Gastroesophageal sphincter (tissue), 4 donors: ENCODE results near the gene RAB11FIP3. TPM values are rescaled to one million over a fixed set of nuclear protein-coding genes. Genes with fewer than 3 reads are reported as not detected.

Experiments used
- ATAC-seq: fragments of 150-250 bp; one replicate; pipeline ENCODE4 v1.9.1; 2016; ENCODE audit warnings: mild to moderate bottlenecking, moderate library complexity
- H3K27ac ChIP-seq, 4 donors: fragments of 200-600 bp; sonication (generic) in 3 of 4; 1 replicate in 3 of 4; 2 replicates in 1 of 4; pipeline ENCODE4 v1.5.1; 2016 to 2019
- H3K27me3 ChIP-seq: fragments of 200-600 bp; sonication (generic); one replicate; pipeline ENCODE4 v1.5.1; 2019
- H3K36me3 ChIP-seq, 2 donors: fragments of 200-600 bp; sonication (generic); one replicate each; pipeline ENCODE4 v1.5.1; 2019; ENCODE audit warnings: control low read depth in 1 of 2
- H3K4me1 ChIP-seq, 3 donors: fragments of 200-600 bp; sonication (generic); 1 replicate in 2 of 3; 2 replicates in 1 of 3; pipeline ENCODE4 v1.5.1; 2016 to 2019; ENCODE audit warnings: control low read depth in 2 of 3
- H3K4me3 ChIP-seq, 2 donors: fragments of 200-600 bp; sonication (generic); one replicate each; pipeline ENCODE4 v1.5.1; 2019; ENCODE audit warnings: mild to moderate bottlenecking in 1 of 2, moderate library complexity in 1 of 2
- H3K9me3 ChIP-seq, 3 donors: fragments of 200-600 bp; sonication (generic); one replicate each; pipeline ENCODE4 v1.5.1; 2017 to 2019; ENCODE audit warnings: control low read depth in 2 of 3
- EP300 ChIP-seq: sonication (generic); formaldehyde crosslinking; IDR thresholded peaks from one replicate; pipeline ENCODE4 v1.6.1; 2017; ENCODE audit warnings: antibody characterized with exemption, mild to moderate bottlenecking
- POLR2A ChIP-seq, 2 donors: fragments of 450-650 bp; IDR thresholded peaks; one replicate each; pipeline ENCODE4 v1.6.1; 2017; ENCODE audit warnings: antibody characterized with exemption in 2 of 2, mild to moderate bottlenecking in 2 of 2, moderate library complexity in 1 of 2
- POLR2AphosphoS5 ChIP-seq: sonication (generic); formaldehyde crosslinking; IDR thresholded peaks from one replicate; pipeline ENCODE4 v1.6.1; 2017; ENCODE audit warnings: antibody characterized with exemption
- WGBS, 2 donors: methylation state at CpG; one replicate each; pipeline ENCODE4 v1.1.5; 2018; ENCODE audit warnings: low coverage in 1 of 2; 5-methylcytosine and 5-hydroxymethylcytosine counted together
- total RNA-seq, 4 donors: library from RNA; depleted of rRNA; stranded (reverse); fragments of >200 nt; gene quantifications; one replicate each; pipeline ENCODE4 v1.1.0, GENCODE V29; 2016
- TF ChIP-seq, protein P1 (sequence below), 4 experiments: fragments of 200-600 bp in 2 of 4; fragments of 450-650 bp in 2 of 4; sonication (generic) in 1 of 4; IDR thresholded peaks; one replicate each; pipeline ENCODE4 v1.5.1; 2017 to 2019; ENCODE audit warnings: antibody characterized with exemption in 4 of 4, mild to moderate bottlenecking in 2 of 4, moderate library complexity in 2 of 4

The RAB11FIP3 gene
- total RNA-seq, 4 donors from 2014 or later, result 47.4 to 88.9 (median 58.6) TPM

DNA sequence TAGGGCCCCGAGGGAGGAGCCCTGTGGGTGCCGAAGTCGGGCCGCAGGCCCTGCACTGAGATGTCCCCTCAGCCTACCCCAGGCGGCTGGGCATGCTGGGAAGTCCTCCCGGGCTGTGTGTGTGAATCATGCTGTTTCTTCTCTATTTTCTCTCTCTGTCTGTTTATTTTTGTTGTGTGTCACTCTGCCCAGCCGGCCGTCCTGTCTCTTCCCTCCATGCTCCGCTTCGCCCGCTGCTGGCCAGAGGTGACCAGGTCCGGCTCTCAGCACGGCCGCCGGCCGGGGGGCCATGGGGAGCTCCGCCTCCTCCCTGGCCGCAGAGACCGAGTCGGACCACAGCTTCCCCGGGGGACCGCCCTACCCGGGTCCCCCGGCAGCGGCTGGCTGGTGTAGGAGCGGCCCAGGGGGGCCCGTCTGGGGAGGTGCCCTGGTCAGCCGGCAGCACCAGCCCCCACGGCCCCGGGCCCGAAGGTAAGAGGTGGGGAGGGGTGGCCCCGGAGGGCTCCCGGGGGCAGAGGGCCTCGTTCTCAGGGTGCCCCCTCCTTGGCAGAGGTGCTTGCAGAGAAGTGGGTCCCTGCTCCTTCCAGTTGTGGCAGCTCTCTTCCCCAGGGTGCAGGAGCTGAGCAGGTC is 114.6 kb downstream of the RAB11FIP3 start:
- H3K36me3 ChIP-seq, result peaks cover 0 to 81% of the 10 kb centered on the region in 2 donors
- H3K27ac ChIP-seq, result no peak overlapping the region
- no peaks in the 10 kb centered on the region for H3K9me3 ChIP-seq
- H3K4me3 ChIP-seq, result no peak overlapping the region
- H3K4me1 ChIP-seq, result peaks cover 0 to 8% (median 0%) of the 10 kb centered on the region in 3 donors
- H3K27me3 ChIP-seq, result no peaks in the 10 kb centered on the region
- no CpG with 5 or more reads among the region's 34 CpGs for WGBS, 2 donors
- no peak for ATAC-seq
- no peak for TF ChIP-seq POLR2A (IDR thresholded peaks at IDR 0.05)
- TF ChIP-seq POLR2AphosphoS5, result no peak
- TF ChIP-seq, protein P1, sequence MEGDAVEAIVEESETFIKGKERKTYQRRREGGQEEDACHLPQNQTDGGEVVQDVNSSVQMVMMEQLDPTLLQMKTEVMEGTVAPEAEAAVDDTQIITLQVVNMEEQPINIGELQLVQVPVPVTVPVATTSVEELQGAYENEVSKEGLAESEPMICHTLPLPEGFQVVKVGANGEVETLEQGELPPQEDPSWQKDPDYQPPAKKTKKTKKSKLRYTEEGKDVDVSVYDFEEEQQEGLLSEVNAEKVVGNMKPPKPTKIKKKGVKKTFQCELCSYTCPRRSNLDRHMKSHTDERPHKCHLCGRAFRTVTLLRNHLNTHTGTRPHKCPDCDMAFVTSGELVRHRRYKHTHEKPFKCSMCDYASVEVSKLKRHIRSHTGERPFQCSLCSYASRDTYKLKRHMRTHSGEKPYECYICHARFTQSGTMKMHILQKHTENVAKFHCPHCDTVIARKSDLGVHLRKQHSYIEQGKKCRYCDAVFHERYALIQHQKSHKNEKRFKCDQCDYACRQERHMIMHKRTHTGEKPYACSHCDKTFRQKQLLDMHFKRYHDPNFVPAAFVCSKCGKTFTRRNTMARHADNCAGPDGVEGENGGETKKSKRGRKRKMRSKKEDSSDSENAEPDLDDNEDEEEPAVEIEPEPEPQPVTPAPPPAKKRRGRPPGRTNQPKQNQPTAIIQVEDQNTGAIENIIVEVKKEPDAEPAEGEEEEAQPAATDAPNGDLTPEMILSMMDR (IDR thresholded peaks at IDR 0.05), result no peak
- TF ChIP-seq EP300, result no peak

GRCh38 chr16:540645-541340 is 115.3 kb downstream of the RAB11FIP3 start:
- ATAC-seq, result no peak
- no peak overlapping the region for H3K4me3 ChIP-seq
- H3K4me1 ChIP-seq, result peaks cover 0 to 2% (median 0%) of the 10 kb centered on the region in 3 donors
- TF ChIP-seq POLR2A (IDR thresholded peaks at IDR 0.05), result no peak
- TF ChIP-seq, protein P1 (IDR thresholded peaks at IDR 0.05), result no peak
- no peak for TF ChIP-seq POLR2AphosphoS5
- TF ChIP-seq EP300, result no peak
- no CpG with 5 or more reads among the region's 29 CpGs for WGBS, 2 donors
- H3K27ac ChIP-seq, result no peak overlapping the region
- H3K27me3 ChIP-seq, result no peaks in the 10 kb centered on the region
- no peaks in the 10 kb centered on the region for H3K9me3 ChIP-seq
- H3K36me3 ChIP-seq, result peaks cover 0 to 73% of the 10 kb centered on the region in 2 donors

- Histone ChIP-seq H3K9me3 (no peaks in the 10 kb centered on the region), H3K27ac (no peak overlapping the region), H3K36me3 (peaks cover 0 to 64% of the 10 kb centered on the region in 2 donors), H3K27me3 (no peaks in the 10 kb centered on the region), H3K4me3 (no peak overlapping the region), H3K4me1 (peaks cover 0 to 7% (median 0%) of the 10 kb centered on the region in 3 donors)
- TF ChIP-seq, protein P1 (IDR thresholded peaks at IDR 0.05), result no peak
- no peak for TF ChIP-seq POLR2A (IDR thresholded peaks at IDR 0.05)
- no peak for TF ChIP-seq EP300
- TF ChIP-seq POLR2AphosphoS5, result no peak
- whole genome bisulfite sequencing, 2 donors, result no CpG with 5 or more reads among the region's 51 CpGs
- ATAC-seq, result no peak
Observed at GRCh38 chr16:543301-544164, 118.1 kb downstream of the RAB11FIP3 start.

GRCh38 chr16:544517-544916 is 119.1 kb downstream of the RAB11FIP3 start:
- H3K9me3 ChIP-seq, result no peaks in the 10 kb centered on the region
- peaks cover 0 to 7% (median 0%) of the 10 kb centered on the region in 3 donors for H3K4me1 ChIP-seq
- peaks cover 0 to 65% of the 10 kb centered on the region in 2 donors for H3K36me3 ChIP-seq
- WGBS, 2 donors, result 91% methylated on average over 16 of the region's 46 CpGs; no CpG with 5 or more reads in 1 of the 2 donors
- no peak for ATAC-seq
- TF ChIP-seq EP300 (no peak), POLR2AphosphoS5 (no peak), POLR2A (IDR thresholded peaks at IDR 0.05) (no peak)
- TF ChIP-seq, protein P1 (IDR thresholded peaks at IDR 0.05), result no peak
- H3K27ac ChIP-seq, result no peak overlapping the region
- H3K27me3 ChIP-seq, result no peaks in the 10 kb centered on the region
- no peak overlapping the region for H3K4me3 ChIP-seq
